Measurements from ENCODE around the gene IL17REL. TPM values are rescaled to one million over a fixed set of nuclear protein-coding genes. Genes with fewer than 3 reads are reported as not detected.
A peak's percentile ranks its signal among the peaks of the same experiment; 100 is the strongest.

Gene IL17REL
- total RNA-seq, 1 donor from 2014 or later, result not detected

DNA sequence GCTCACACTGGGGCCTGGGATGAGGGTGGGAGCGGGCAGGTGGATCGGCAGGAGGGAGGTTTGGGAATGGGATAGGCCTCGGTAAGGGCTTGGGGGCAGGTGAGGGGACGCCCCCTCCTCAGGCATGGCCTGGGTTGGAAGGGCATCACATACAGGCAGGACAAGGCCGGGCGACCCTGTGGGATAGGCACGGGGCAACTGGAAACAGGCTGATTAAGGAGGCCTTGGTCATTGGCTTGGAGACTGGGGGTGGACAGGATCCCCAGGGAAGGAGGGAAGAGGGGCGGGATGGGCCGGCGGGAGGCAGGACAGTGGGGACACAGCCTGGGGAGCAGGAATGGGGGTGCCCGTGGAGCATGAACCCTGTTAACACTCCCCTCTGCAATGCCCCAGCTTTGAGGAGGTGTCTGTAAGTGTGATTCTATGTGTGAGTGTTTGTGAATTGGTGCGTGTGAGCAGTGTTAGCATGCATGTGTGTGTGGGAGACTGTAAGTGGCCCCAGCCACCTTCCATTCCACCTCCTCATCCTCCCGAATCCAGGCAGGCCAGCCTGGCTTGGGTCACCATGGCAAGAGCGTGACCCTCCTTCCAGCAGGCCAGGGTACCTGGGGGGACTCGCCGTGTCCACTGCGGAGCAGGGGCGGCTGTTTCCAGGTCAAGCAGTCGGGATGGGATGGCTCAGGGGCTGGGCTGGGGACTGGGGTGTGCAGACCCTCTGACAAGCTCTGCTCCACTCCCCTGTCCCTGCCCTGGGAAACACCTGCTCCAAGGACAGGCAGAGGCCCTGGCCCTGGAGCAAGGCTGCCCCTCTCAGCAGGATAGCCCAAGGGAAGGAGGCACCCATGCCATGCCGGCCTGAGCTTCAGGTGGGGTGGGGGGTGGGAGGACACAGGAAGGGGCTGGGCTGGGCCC lies 55.4 kb downstream of the IL17REL start:
- DNase-seq (ENCODE audit: low spot score), result no peak

DNA sequence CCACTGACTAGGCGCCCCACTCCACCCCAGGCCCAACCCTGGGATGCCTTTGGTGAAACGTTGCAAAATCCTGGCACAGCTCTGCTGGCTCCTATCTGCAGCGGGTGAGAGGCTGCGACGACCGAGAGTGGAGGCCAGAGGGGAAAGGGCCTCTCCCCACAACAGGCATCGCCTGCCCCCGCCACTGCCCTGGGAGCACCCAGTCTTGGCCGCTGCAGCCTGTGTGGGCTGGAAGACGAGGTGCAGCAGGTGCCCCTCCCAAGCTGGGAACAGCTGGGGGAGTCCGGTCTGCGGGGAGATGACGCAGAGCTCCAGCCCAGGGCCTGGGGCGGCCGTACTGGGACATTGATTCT lies 56.2 kb downstream of the IL17REL start:
- no peak for DNase-seq (ENCODE audit: low spot score)

DNA sequence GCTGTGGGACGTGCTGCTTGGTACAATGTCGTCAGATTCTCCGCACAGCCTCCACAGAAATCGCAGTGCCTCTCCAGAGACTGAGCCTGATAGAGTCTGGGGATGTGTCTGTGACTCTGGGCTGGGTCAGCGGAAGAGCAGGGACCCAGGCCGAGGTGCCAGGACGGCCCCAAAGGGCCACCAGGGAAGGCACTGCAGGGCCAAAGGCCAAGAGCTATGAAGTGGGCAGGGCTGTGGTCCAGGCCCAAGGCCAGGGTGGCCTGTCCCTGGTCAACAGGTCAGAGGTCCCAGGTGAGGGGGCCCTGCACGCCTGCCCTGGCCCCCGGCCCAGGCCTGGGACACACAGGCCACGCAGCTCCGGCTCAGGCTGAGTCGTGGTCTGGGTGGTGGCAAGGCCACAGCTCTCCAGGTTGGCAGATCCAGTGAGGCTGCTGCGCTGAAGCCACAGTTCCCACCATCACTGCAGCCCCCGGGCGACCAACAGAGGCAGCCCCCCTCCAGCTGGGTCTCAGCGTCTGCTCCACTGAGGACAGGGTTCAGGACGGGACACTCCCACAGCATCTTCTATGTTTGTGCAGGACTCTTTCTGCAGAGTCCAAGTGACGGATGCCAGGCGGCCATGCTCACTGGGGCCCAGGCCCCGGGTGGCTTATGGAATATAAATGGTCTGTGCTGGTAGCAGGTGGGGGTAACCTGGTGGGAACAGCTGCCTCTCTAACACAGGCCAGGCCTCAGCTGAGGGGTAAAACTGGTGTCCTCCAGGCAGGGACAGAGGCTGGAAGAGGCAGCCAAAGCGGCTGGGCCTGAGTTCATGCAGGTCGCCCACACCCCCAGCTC lies 56.8 kb downstream of the IL17REL start:
- DNase-seq (ENCODE audit: low spot score), result no peak

DNA sequence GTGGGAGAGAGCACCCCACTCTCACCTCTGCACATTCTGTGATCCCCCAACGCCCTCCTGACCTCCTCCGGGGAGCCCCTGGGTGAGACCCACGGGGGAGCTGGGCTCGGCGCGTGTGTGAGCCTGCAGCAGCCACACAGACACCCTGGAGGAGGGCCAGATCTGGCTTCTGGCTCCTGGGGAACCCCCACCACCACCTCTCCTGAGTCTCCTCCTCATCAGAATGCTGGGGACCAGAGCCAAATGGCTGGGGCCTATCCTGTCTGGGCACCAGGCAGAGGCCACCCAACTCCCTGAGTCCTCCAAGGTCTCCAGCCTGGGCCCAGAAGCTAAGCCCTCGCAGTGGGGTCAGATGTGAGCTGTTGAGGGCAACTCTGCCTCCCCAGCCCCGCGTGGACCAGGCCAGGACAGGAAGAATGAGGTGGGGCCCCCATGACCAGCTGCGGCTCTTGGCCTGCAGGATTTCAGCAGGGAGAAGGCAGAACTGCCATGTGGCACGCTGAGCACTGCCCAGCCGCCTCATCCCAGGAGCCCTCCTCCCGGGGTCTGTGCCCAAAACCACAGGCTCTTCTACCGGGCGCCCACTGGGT lies 57.5 kb downstream of the IL17REL start:
- DNase-seq (ENCODE audit: low spot score), result no peak

DNA sequence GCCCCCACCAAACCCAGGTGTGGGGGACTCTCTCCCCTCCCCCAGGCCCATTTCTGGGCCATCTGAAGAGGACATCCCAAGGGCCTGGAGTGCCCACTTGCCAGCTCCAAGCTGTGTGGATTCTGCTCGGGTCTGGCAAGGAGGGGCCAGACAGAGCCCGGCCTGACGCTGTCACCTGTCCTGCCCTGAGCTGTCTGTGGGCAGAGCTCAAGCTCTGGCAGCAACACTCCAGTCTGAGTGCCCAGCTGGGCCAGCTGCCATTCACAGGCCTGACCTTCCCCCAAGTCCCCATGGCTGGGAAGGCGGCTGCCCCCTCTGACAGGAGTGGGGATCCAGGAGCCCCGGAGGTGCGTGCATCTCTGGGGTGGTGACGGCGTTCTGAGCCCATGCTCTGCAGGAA lies 58.2 kb downstream of the IL17REL start:
- DNase-seq (ENCODE audit: low spot score), result no peak

DNA sequence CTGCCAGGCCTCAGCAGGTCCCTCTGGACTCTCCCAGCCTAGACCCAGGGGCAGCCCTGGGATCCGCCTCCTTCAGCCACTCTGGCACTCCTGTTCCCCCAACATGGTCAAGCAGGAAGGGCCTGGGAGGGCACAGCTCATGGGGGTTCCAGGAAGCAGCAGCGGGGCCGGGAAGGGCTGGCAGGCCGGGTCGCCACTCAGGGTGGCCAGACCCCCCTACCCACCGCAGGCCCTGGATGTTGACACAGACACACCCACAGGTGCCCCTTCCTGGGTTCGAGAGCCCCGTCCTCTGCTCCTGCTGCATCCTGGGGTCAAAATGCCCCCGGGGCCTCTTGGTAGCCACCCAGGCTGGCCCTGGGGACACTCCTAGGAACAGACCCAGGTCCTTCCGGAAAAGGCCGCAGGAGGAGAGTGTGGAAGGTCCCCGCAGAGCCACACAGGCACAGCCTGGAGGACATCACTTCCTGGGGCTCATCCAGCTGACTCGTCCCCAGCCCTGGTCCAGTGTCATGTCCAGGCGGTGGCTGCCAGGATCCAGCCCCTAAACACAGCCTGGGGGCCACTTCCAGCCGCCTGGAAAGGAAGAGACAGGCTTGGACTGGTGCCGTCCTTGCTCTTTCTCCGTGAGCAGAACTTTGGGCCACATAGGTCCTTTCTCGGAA lies 58.8 kb downstream of the IL17REL start:
- no peak for DNase-seq (ENCODE audit: low spot score)

DNA sequence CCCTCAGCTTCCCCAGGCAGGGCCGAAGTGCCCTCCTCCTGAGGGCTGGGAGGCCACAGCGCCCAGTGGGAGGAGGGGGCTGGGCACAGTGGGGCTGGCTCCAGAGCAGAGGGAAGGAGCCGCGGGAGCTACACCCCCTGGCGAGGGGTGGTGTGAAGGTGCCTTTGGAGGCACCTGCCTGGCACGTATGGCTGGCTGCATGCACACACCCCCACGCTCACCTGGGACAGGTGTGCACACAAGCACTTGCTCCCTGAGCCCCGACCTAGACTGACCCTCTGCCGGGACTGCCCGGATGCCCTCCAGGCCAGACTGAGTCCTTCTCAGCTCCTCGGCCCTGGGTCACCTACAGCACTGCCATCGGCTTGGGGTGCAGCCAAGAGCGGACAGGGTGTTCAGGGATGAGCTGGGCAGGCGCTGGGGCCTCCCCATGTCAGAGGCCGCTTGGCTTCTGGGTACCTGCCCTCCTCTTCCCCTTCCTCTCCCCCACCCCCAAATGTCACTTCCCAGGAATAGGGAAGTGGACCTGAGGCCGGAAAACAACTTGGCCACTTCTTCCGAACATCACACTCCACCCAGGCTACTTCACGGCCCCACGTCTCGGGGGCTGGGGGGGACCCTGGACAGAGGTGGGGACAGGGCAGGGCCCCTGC lies 59.4 kb downstream of the IL17REL start:
- no peak for DNase-seq (ENCODE audit: low spot score)

DNA sequence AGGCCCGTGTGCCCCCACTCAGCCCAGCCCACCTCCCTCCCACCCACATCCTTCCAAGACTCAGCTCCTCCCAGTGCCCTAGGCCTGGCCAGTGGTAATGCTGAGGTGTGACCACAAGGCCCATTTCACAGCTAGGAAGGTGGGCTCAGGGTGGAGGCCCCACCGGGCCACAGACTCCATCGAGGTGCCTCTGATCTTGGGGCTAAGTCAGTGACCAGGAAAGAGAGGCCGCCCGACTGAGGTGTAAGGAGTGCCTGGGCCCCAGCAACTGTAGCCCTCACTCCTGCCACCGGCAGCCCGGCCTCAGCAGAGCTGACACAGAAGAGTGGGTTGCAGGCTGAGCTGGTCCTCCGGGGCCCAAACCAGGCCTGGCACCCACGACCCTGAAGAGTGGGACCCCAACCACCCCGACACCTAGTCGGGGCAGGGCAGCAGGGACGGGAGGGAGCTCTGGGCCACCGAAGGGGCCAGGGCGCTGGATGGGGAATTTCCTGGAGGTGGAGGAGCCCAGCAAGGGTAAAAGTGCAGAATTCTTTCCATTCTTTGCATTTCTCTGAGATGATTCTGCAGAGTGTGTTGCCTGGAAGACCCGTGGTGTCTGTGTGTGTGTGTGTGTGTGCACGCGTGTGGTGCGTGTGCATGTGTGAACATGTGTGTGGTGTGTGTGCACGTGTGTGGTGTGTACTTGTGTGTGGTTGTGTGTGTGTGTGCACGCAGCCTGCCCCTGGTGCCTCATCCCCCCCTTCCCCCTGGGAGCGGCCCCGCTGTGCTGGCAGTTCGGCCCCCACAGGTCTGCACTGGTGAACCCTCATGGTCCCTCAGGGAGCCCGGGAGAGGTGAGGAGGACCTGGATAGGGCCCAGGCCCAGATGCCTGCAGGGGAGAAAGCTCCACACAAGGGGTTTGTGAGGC lies 60.3 kb downstream of the IL17REL start:
- no peak for DNase-seq (ENCODE audit: low spot score)

DNA sequence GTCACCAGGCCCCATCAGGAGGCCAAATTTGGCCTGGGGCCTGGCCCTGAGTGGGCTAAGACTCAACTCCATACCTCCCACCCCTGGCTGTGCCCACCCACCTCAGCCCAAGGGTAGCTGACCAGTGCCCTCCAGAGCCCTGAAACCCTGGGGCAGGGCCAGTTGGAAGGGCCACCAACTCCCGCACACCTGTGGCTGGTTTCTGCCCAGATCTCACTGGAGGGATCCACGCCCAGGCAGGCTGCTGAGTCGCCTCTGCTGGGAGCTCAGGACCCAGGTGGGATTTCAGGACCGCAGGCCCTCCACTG lies 60.9 kb downstream of the IL17REL start:
- DNase-seq (ENCODE audit: low spot score), result no peak

DNA sequence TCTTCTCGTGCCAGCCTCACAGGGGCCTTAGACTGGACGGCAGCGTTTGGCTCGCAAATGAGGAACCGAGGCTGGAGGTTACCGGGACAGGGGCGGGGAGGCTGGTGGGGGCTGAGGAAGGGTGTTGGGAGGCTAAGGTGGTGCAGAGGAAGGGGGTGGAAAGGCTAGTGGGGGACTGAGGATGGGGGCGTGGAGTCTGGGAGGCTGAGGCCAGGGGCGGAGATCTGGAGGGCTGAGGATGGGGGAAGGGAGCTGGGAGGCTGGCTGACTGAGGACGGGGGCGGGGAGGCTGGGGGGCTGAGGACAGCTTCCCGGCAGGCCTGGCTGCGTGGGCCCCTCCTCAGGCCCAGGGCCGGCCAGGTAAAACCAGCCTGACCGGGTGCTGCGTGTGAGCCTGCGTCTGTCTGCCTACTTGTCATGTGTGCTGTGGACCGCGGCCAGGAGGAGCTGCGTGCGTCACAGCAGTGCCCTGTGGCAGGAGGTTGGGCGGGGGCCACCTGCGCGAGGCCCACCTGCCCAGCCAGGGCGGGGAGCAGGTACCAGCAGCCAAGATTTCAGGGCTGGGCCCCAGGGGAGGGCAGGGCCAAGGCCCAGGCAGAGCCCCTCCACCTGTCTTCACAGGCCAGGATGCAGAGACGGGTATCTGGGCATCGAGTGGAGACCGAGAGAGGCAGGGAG lies 61.4 kb downstream of the IL17REL start:
- peak; percentile 91 for DNase-seq (ENCODE audit: low spot score)

DNA sequence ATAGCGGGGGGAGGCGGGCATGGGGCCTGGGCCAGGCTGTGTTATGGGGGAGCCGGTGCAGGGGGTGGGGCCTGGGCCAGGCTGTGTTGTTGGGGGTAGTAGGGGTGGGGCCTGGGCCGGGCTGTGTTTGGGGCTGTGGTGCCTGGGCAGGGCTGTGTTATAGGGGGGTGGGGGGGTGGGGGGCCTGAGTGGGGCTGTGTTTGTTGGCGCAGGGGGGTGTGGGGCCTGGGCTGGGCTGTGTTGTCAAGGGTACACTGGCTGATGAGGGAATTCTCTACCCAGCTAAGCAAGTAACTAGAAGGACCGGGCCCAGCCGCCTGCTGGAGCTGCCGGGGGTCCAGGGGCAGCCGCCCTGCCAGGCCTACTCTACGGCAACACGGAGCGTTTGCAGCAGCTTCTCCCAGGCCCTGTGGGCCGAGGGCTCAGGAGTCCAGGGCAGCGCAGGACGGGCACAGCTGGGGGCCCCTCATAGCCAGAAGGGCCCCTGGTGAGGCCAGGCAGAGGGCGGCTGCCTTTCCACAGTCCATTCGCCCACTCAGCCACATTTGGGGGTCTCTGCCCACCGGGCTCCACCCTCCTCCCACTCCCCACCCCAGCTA lies 62.1 kb downstream of the IL17REL start:
- DNase-seq (ENCODE audit: low spot score), result no peak

DNA sequence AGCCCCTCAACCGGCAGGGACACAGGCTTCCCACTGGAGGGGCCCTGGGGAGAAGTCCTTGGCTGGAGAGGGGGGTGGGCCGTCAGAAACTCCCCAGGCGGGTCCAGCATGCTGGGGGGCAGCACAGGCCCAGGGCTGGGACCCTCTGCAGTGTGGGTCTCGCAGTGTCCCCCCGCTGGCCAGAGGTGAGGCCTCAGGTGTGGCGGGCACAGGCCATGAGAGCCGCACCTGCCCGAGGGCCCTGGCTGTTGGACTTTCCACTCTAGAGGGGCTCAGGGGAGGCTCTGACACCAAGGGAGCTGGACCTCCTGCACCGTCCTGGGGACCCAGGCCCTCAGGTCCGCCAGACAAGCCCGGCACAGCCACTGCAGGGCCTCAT lies 62.7 kb downstream of the IL17REL start:
- DNase-seq (ENCODE audit: low spot score), result no peak

DNA sequence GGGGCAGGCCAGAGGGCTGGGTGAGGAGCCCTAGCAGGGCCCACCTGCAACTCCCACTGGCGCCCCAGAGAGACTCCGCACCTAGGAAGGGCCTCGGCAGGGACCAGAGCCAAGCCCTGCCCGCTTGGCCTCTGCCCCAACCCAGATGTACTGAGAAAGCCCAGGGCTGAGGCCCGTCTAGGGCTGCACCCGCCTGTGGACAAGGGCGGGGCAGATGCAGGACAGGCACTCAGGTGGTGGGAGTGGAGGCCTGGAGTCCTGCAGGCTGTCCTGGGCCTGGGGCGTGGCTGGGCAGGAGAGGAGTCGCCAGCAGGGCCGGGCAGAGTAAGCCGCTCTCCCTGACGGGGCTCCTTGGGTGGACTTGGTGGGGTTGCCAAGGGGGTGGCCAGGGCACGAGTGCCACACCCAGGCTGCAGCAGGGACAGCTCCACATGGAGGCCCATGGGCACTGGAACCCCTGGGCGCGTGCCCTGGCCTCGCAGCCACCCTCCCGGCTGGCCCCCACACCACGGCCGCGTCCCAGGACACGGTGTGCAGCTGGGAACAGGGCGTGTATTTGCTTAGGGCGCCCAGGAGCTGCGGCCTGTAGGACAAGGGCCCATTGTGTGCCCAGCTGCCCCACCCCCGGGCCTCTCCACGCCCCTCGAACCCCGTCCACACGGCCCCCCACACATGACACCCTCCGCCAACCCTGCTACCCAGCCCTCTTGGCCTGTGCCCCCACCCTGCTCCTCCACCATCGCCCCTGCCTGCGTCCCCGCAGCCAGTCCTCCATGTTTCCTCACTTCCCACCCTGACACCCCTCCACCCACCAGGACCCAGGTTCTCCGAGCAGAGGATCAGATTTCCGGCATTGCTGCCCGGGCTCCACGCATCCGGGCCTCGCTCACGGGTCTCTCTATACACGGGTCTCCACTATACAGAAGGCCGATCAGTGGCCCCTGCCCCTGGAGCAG lies 63.3 kb downstream of the IL17REL start:
- DNase-seq (ENCODE audit: low spot score), result no peak

DNA sequence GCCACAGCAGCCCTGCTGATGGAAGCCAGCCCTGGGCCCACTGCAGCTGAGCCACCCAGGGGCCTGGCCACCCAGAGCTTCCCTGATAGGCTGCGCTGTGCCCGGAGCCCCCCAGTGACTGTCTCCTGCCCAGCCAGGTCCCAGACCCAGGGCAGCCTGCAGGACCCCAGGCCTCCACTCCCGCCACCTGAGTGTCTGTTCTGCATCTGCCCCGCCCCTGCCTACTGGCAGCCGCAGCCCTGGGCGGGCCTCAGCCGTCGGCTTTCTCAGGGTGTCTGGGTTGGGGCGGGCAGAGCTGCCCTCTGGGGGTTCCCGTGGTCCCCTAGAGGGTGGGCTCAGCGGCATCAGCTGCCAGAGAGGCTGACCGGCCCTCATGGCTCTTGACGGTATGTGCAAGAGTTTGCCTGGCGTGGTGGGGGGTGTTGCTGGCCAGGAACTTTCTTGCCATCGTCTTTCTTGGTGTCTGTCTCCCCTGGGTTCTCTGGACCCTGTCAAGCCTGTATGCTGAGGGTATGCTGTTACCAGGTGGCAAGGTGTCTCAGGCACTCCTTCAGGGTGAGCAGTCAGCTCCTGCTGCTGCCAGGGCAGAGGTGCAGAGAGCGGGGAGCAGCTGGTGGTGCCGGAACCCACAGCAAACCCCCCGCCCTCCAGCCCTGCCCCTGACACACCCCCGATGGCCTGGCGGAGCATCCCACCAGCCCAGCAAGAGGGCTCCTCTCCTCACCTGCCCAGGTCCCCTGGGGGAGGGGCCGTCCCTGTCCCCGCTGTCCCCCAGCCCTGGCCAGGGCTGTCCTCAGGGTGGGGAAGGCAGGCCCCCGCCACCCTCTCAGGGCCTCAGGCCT lies 64.2 kb downstream of the IL17REL start:
- DNase-seq (ENCODE audit: low spot score), result no peak

DNA sequence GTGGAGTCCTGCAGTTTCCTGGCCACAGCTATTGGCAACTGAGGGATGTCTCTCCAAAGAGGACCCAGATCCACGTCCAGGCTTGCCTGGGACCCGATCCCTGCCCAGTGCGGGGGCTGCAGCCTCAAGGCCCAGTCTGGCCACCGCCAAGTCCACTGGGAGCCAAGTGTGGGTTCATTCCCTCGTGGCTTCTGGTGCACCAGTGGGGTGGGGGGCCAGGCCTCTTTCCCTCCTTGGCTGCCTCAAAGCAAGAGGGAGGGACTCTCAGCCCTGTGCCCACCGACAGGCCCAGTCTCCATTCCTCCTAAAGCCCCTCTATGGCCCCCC lies 65.3 kb downstream of the IL17REL start:
- no peak for DNase-seq (ENCODE audit: low spot score)

DNA sequence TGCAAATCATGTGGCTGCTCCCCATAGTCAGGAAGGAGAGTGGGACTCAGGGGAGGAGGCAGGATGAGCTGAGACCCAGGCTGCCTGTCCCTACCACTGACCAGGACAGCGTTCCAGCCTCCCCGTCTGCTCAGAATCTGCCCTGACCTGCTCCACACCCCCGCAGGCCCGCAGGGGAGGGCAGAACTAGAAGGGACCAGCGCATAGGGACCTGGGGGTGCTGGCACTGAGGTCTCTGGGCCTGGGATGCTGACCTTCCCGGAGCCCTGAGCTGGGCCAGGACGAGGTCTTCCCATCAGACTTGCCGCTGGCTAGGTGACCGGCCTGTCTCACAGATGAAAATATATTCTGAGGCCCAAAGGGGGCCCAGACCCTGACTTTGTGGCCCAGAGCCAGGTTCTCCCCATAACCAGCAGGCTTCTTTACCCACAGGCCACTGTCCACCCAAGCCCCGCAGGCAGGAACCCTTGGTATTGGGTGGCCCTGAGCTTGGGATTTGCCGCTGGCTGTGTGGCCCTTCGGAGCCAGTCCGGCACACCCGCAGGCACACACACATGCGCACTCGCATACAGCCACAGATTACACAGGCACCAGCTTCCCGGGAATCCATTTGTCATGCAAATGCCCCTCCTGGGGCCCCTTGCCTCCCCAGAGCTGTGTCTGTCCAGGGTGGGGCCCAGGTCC lies 65.8 kb downstream of the IL17REL start:
- DNase-seq (ENCODE audit: low spot score), result no peak
